ENCODE data around the gene ZBTB12.

Gene ZBTB12

GRCh38 chr6:31887173-31888007, 14.5 kb downstream of the ZBTB12 start:
- Histone ChIP-seq H3K9me3 (ENCODE audit: low read length) (no peaks in the 10 kb centered on the region), H3K27ac (ENCODE audit: low read depth, low read length, poor library complexity, severe bottlenecking) (no peak overlapping the region), H3K79me2 (ENCODE audit: insufficient read depth, low read length) (no peaks in the 10 kb centered on the region), H3F3A (ENCODE audit: insufficient read depth, low read length) (no peaks in the 10 kb centered on the region), H2AFZ (ENCODE audit: low read length) (no peak overlapping the region), H3K4me3 (ENCODE audit: low read depth, low read length, poor library complexity, severe bottlenecking) (no peak overlapping the region), H3K9me2 (ENCODE audit: low read depth, low read length) (no peaks in the 10 kb centered on the region), H3K9ac (ENCODE audit: low read length) (no peak overlapping the region), H4K20me1 (ENCODE audit: insufficient read depth, low read length) (no peaks in the 10 kb centered on the region), H3K4me2 (ENCODE audit: low read length) (no peak overlapping the region), H3K27me3 (ENCODE audit: insufficient read depth, low read length) (no peaks in the 10 kb centered on the region), H3K36me3 (ENCODE audit: insufficient read depth, low read length) (peaks cover 85% of the 10 kb centered on the region), H3K4me1 (ENCODE audit: insufficient read depth, low read length, severe bottlenecking) (no peaks in the 10 kb centered on the region)
- TF ChIP-seq EZH2 (IDR thresholded peaks at IDR 0.05; ENCODE audit: borderline replicate concordance, low read length) (no peak), CTCF (IDR thresholded peaks at IDR 0.05; ENCODE audit: low read length) (no peak)

GRCh38 chr6:31886541-31886991, 15.3 kb downstream of the ZBTB12 start:
- H4K20me1 ChIP-seq (ENCODE audit: insufficient read depth, low read length) = no peaks in the 10 kb centered on the region
- no peak overlapping the region for H3K4me2 ChIP-seq (ENCODE audit: low read length)
- H3K79me2 ChIP-seq (ENCODE audit: insufficient read depth, low read length) = no peaks in the 10 kb centered on the region
- H3K9me3 ChIP-seq (ENCODE audit: low read length) = no peaks in the 10 kb centered on the region
- no peak for TF ChIP-seq EZH2 (IDR thresholded peaks at IDR 0.05; ENCODE audit: borderline replicate concordance, low read length)
- TF ChIP-seq CTCF (IDR thresholded peaks at IDR 0.05; ENCODE audit: low read length) = no peak
- no peak overlapping the region for H3K4me3 ChIP-seq (ENCODE audit: low read depth, low read length, poor library complexity, severe bottlenecking)
- H3K9me2 ChIP-seq (ENCODE audit: low read depth, low read length) = no peaks in the 10 kb centered on the region
- peaks cover 82% of the 10 kb centered on the region for H3K36me3 ChIP-seq (ENCODE audit: insufficient read depth, low read length)
- H3K4me1 ChIP-seq (ENCODE audit: insufficient read depth, low read length, severe bottlenecking) = no peaks in the 10 kb centered on the region
- no peak overlapping the region for H3K27ac ChIP-seq (ENCODE audit: low read depth, low read length, poor library complexity, severe bottlenecking)
- no peaks in the 10 kb centered on the region for H3K27me3 ChIP-seq (ENCODE audit: insufficient read depth, low read length)
- H2AFZ ChIP-seq (ENCODE audit: low read length) = no peak overlapping the region
- H3K9ac ChIP-seq (ENCODE audit: low read length) = no peak overlapping the region
- H3F3A ChIP-seq (ENCODE audit: insufficient read depth, low read length) = no peaks in the 10 kb centered on the region

- H3K36me3 ChIP-seq (ENCODE audit: insufficient read depth, low read length) = peaks cover 90% of the 10 kb centered on the region
- H3K4me2 ChIP-seq (ENCODE audit: low read length) = no peak overlapping the region
- H3K79me2 ChIP-seq (ENCODE audit: insufficient read depth, low read length) = no peaks in the 10 kb centered on the region
- no peaks in the 10 kb centered on the region for H3F3A ChIP-seq (ENCODE audit: insufficient read depth, low read length)
- H3K4me3 ChIP-seq (ENCODE audit: low read depth, low read length, poor library complexity, severe bottlenecking) = no peak overlapping the region
- no peaks in the 10 kb centered on the region for H3K9me3 ChIP-seq (ENCODE audit: low read length)
- no peak for TF ChIP-seq EZH2 (IDR thresholded peaks at IDR 0.05; ENCODE audit: borderline replicate concordance, low read length)
- TF ChIP-seq CTCF (IDR thresholded peaks at IDR 0.05; ENCODE audit: low read length) = no peak
- H3K9ac ChIP-seq (ENCODE audit: low read length) = no peak overlapping the region
- no peaks in the 10 kb centered on the region for H4K20me1 ChIP-seq (ENCODE audit: insufficient read depth, low read length)
- H3K27ac ChIP-seq (ENCODE audit: low read depth, low read length, poor library complexity, severe bottlenecking) = no peak overlapping the region
- no peaks in the 10 kb centered on the region for H3K9me2 ChIP-seq (ENCODE audit: low read depth, low read length)
- no peak overlapping the region for H2AFZ ChIP-seq (ENCODE audit: low read length)
- H3K4me1 ChIP-seq (ENCODE audit: insufficient read depth, low read length, severe bottlenecking) = no peaks in the 10 kb centered on the region
- H3K27me3 ChIP-seq (ENCODE audit: insufficient read depth, low read length) = no peaks in the 10 kb centered on the region
Observed at GRCh38 chr6:31884528-31885035, 17.3 kb downstream of the ZBTB12 start.

All from OCI-LY1 (cell line).